ENCODE data around the gene GH2. TPM values are rescaled to one million over a fixed set of nuclear protein-coding genes. Genes with fewer than 3 reads are reported as not detected.

Gene GH2
- total and polyA plus RNA-seq, 2 donors (not counting 3 experiments of a cell fraction or from before 2014, with no cell fraction given), result not detected

GRCh38 chr17:63928966-63929695 lies 47.4 kb upstream of the GH2 start:
- CTCF ChIA-PET, result interaction anchor here (1.1 to 3.5 kb wide), 6 partner anchors 10 to 204 kb away, joined by 3 to 26 read pairs (median 10); partner anchors contain the start of gene GH1
- H3K79me2 ChIP-seq (ENCODE audit: control insufficient read depth, insufficient read depth, low read length), result no peaks in the 10 kb centered on the region
- POLR2A ChIA-PET, result no interaction called here
- H3K9me3 ChIP-seq (replicated peaks; ENCODE audit: control insufficient read depth, insufficient read depth, low read length), result no peaks in the 10 kb centered on the region
- no peak overlapping the region for H3K4me2 ChIP-seq (ENCODE audit: insufficient read depth, low read length)
- no peak overlapping the region for H3K9ac ChIP-seq (replicated peaks; ENCODE audit: extremely low read depth, insufficient read depth, low read length)
- no peak overlapping the region for H3K4me3 ChIP-seq (replicated peaks in 1 of 3; ENCODE audit: insufficient read depth in 1 of 3, low read depth in 1 of 3, low read length in 3 of 3)
- intact Hi-C loops (cut with micrococcal nuclease) (no loop called here), dilution Hi-C loops (cut with MboI; ENCODE audit: extremely low pct_ligation_motif_present, low sequenced_read_pairs) (no loop called here)
- no peaks in the 10 kb centered on the region for H3K9me1 ChIP-seq (replicated peaks; ENCODE audit: control insufficient read depth, extremely low read depth, insufficient read depth, low read length)
- no peak for TF ChIP-seq MYC (IDR thresholded peaks at IDR 0.05; ENCODE audit: low read depth, low read length)
- no peak for TF ChIP-seq MAX (IDR thresholded peaks at IDR 0.05; ENCODE audit: insufficient read depth, insufficient read length)
- TF ChIP-seq GATA2 (IDR thresholded peaks at IDR 0.05; ENCODE audit: insufficient read depth, insufficient read length, low read depth, low read length), result no peak
- no peak for TF ChIP-seq POLR2A (IDR thresholded peaks at IDR 0.05; ENCODE audit: low read depth, low read length)
- no peak for TF ChIP-seq FOS (IDR thresholded peaks at IDR 0.05; ENCODE audit: borderline replicate concordance, insufficient read depth, low read length)
- TF ChIP-seq JUN (IDR thresholded peaks at IDR 0.05; ENCODE audit: borderline replicate concordance, insufficient read depth, insufficient read length, low read depth), result no peak
- TF ChIP-seq EZH2 (IDR thresholded peaks at IDR 0.05; ENCODE audit: borderline replicate concordance, low read depth, low read length, severe bottlenecking), result no peak
- TF ChIP-seq, protein P1, sequence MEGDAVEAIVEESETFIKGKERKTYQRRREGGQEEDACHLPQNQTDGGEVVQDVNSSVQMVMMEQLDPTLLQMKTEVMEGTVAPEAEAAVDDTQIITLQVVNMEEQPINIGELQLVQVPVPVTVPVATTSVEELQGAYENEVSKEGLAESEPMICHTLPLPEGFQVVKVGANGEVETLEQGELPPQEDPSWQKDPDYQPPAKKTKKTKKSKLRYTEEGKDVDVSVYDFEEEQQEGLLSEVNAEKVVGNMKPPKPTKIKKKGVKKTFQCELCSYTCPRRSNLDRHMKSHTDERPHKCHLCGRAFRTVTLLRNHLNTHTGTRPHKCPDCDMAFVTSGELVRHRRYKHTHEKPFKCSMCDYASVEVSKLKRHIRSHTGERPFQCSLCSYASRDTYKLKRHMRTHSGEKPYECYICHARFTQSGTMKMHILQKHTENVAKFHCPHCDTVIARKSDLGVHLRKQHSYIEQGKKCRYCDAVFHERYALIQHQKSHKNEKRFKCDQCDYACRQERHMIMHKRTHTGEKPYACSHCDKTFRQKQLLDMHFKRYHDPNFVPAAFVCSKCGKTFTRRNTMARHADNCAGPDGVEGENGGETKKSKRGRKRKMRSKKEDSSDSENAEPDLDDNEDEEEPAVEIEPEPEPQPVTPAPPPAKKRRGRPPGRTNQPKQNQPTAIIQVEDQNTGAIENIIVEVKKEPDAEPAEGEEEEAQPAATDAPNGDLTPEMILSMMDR (IDR thresholded peaks at IDR 0.05; ENCODE audit: extremely low read depth in 1 of 2, insufficient read depth in 1 of 2, low read depth in 1 of 2, low read length in 2 of 2), result no peak
- TF ChIP-seq POLR2AphosphoS5 (IDR thresholded peaks at IDR 0.05; ENCODE audit: insufficient read depth, low read depth, low read length), result no peak
- no TSS peak for BruUV-seq (replicated peaks)
- no peaks in the 10 kb centered on the region for H4K20me1 ChIP-seq (replicated peaks; ENCODE audit: control insufficient read depth, extremely low read depth, insufficient read depth, low read length)
- H3K27me3 ChIP-seq (ENCODE audit: control insufficient read depth in 2 of 2, insufficient read depth in 2 of 2, low read length in 2 of 2), result no peaks in the 10 kb centered on the region
- DNase-seq (ENCODE audit: low read depth, low spot score), result no peak
- FAIRE-seq, result no peak
- H2AFZ ChIP-seq (ENCODE audit: low read depth, low read length), result no peak overlapping the region
- peaks cover 4% of the 10 kb centered on the region for H3K4me1 ChIP-seq (ENCODE audit: control insufficient read depth, extremely low read depth, insufficient read depth, low read length)
- no peak overlapping the region for H3K27ac ChIP-seq (ENCODE audit: insufficient read depth, low read depth, low read length)
- no peaks in the 10 kb centered on the region for H3K36me3 ChIP-seq (ENCODE audit: control insufficient read depth in 2 of 2, extremely low read depth in 1 of 2, insufficient read depth in 2 of 2, low read length in 2 of 2)
